MM.1S (cell line): ENCODE results near the gene LTBP4.
"Not testable (repeated sequence)": the region's sequence is repeated elsewhere in the genome, so short reads cannot be mapped to it uniquely, and the experiment has no call there.

Experiments used
- DNase-seq: peaks from one replicate; pipeline ENCODE4 v3.0.0-alpha.2; 2015
- H2AFZ ChIP-seq: fragments of 300-600 bp; sonication (generic); 2 replicates; pipeline ENCODE4 v1.6.0; 2016; ENCODE audit warnings: antibody characterized with exemption, low read length
- H3F3A ChIP-seq: fragments of 300-600 bp; sonication (generic); 2 replicates; pipeline ENCODE4 v1.6.1; 2016; ENCODE audit warnings: mild to moderate bottlenecking, antibody characterized with exemption, low read length, moderate library complexity, mixed read lengths; ENCODE audit not compliant: insufficient read depth
- H3K27ac ChIP-seq: fragments of 300-600 bp; sonication (generic); 2 replicates; pipeline ENCODE4 v1.5.1; 2016; ENCODE audit warnings: mild to moderate bottlenecking, low read length
- H3K27me3 ChIP-seq: fragments of 300-600 bp; sonication (generic); replicated peaks from 2 replicates; pipeline ENCODE4 v1.6.0; 2016; ENCODE audit warnings: low read length; ENCODE audit not compliant: insufficient read depth
- H3K36me3 ChIP-seq: fragments of 300-600 bp; sonication (generic); replicated peaks from 2 replicates; pipeline ENCODE4 v1.6.1; 2016; ENCODE audit warnings: mild to moderate bottlenecking, low read length, mixed read lengths; ENCODE audit not compliant: insufficient read depth
- H3K4me1 ChIP-seq: fragments of 300-600 bp; sonication (generic); 2 replicates; pipeline ENCODE4 v1.6.1; 2016; ENCODE audit warnings: low read length, mixed read lengths
- H3K4me2 ChIP-seq: fragments of 300-600 bp; sonication (generic); 2 replicates; pipeline ENCODE4 v1.6.0; 2016; ENCODE audit warnings: low read depth, low read length
- H3K4me3 ChIP-seq: fragments of 300-600 bp; sonication (generic); 2 replicates; pipeline ENCODE4 v1.5.1; 2016; ENCODE audit warnings: low read length, mixed read lengths
- H3K79me2 ChIP-seq: fragments of 300-600 bp; sonication (generic); 2 replicates; pipeline ENCODE4 v1.6.1; 2016; ENCODE audit warnings: mixed run types, low read length, mixed read lengths
- H3K9ac ChIP-seq: fragments of 300-600 bp; sonication (generic); 2 replicates; pipeline ENCODE4 v1.6.1; 2016; ENCODE audit warnings: low read length, mixed read lengths
- H3K9me2 ChIP-seq: fragments of 300-600 bp; sonication (generic); replicated peaks from 2 replicates; pipeline ENCODE4 v1.6.1; 2016; ENCODE audit warnings: mild to moderate bottlenecking, low read length, mixed read lengths; ENCODE audit not compliant: insufficient read depth
- H3K9me3 ChIP-seq: fragments of 300-600 bp; sonication (generic); replicated peaks from 2 replicates; pipeline ENCODE4 v1.6.1; 2016; ENCODE audit warnings: mild to moderate bottlenecking, low read length, mixed read lengths; ENCODE audit not compliant: insufficient read depth
- H4K20me1 ChIP-seq: fragments of 300-600 bp; sonication (generic); 2 replicates; pipeline ENCODE4 v1.6.1; 2016; ENCODE audit warnings: mild to moderate bottlenecking, low read length, moderate library complexity, mixed read lengths; ENCODE audit not compliant: insufficient read depth
- CTCF ChIP-seq: fragments of 300-600 bp; sonication (generic); IDR thresholded peaks from 2 replicates; pipeline ENCODE4 v1.5.1; 2016; ENCODE audit warnings: antibody characterized with exemption, low read length, mixed read lengths
- EZH2 ChIP-seq: fragments of 300-600 bp; sonication (generic); optimal IDR thresholded peaks from 2 replicates; pipeline ENCODE3; 2017; ENCODE audit warnings: low read depth, mild to moderate bottlenecking, antibody characterized with exemption, low read length, mixed read lengths
- EZH2phosphoT487 ChIP-seq: fragments of 300-600 bp; sonication (generic); IDR thresholded peaks from 2 replicates; pipeline ENCODE4 v1.6.1; 2018; ENCODE audit warnings: antibody characterized with exemption, low read length

LTBP4 gene

GRCh38 chr19:40588926-40589569, 12.1 kb upstream of the LTBP4 start:
- H3K79me2 ChIP-seq: no peaks in the 10 kb centered on the region
- no peaks in the 10 kb centered on the region; the same call in 1 of the 2 replicates for H3K4me1 ChIP-seq
- H3K4me2 ChIP-seq: no peak overlapping the region
- H3K9me3 ChIP-seq: no peaks in the 10 kb centered on the region
- no peaks in the 10 kb centered on the region for H3K36me3 ChIP-seq
- TF ChIP-seq EZH2 (no peak), EZH2phosphoT487 (no peak), CTCF (no peak)
- no peak overlapping the region for H3K4me3 ChIP-seq
- no peaks in the 10 kb centered on the region; the same call in 1 of the 2 replicates for H3K27me3 ChIP-seq
- H3K27ac ChIP-seq: no peak overlapping the region
- no peak for DNase-seq
- no peak overlapping the region for H2AFZ ChIP-seq
- no peaks in the 10 kb centered on the region for H3F3A ChIP-seq
- H4K20me1 ChIP-seq: no peaks in the 10 kb centered on the region
- H3K9me2 ChIP-seq: no peaks in the 10 kb centered on the region
- H3K9ac ChIP-seq: no peak overlapping the region

DNA sequence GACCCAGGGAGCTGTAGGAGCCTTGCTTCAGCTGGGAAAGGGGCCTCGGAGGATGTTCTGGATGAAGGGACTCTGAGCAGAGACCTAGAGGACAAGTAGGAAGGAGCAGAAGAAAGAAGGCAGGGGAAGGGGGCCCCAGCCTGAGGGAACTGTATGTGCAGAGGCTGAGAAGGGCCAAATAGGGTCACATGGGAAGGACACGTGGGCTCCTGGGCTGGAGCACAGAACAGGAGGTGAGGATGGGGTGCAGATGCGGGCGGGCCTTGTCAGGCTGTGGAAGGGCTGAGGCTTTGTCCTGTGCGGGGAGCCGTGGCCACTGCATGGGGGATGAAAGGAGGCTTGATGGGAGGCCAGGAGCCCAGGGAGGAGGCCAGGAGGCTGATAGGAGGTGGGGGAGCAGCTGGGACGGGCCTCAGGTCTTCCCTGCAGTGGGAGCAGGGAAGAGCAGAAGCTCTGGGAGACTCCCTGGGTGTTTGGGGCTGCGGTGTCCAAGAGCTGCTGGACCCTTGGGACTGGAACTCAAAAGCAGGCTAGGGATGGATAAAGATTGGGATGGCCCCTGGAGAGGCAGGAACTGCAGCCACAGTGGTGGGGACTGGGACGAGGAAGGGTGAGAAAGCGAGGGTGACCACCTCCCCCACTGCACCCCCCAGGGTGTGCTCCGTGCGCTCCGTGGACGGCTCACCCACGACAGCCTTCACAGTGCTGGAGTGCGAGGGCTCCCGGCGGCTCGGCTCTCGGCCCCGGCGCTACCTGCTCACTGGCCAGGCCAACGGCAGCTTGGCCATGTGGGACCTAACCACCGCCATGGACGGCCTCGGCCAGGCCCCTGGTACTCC, 11.4 kb upstream of the LTBP4 start:
- no peak overlapping the region for H3K4me2 ChIP-seq
- H3K4me1 ChIP-seq: no peaks in the 10 kb centered on the region; the same call in 1 of the 2 replicates
- no peaks in the 10 kb centered on the region; the same call in 1 of the 2 replicates for H3K27me3 ChIP-seq
- H4K20me1 ChIP-seq: no peaks in the 10 kb centered on the region
- H3K9me2 ChIP-seq: no peaks in the 10 kb centered on the region
- no peak overlapping the region for H3K27ac ChIP-seq
- H3K36me3 ChIP-seq: no peaks in the 10 kb centered on the region
- TF ChIP-seq EZH2phosphoT487: no peak
- no peak for TF ChIP-seq EZH2
- TF ChIP-seq CTCF: no peak
- DNase-seq: no peak
- H2AFZ ChIP-seq: no peak overlapping the region
- H3K9me3 ChIP-seq: no peaks in the 10 kb centered on the region
- H3K79me2 ChIP-seq: no peaks in the 10 kb centered on the region
- no peak overlapping the region for H3K9ac ChIP-seq
- H3F3A ChIP-seq: no peaks in the 10 kb centered on the region
- H3K4me3 ChIP-seq: no peak overlapping the region

GRCh38 chr19:40590464-40591265, 10.5 kb upstream of the LTBP4 start:
- Histone ChIP-seq H4K20me1 (no peaks in the 10 kb centered on the region), H3K4me1 (no peaks in the 10 kb centered on the region; the same call in 1 of the 2 replicates), H3K9me2 (no peaks in the 10 kb centered on the region), H3K79me2 (no peaks in the 10 kb centered on the region), H3K9ac (no peak overlapping the region), H3K36me3 (no peaks in the 10 kb centered on the region), H2AFZ (no peak overlapping the region), H3K27me3 (no peaks in the 10 kb centered on the region; the same call in 1 of the 2 replicates), H3K4me3 (no peak overlapping the region), H3K27ac (no peak overlapping the region), H3K4me2 (no peak overlapping the region), H3K9me3 (no peaks in the 10 kb centered on the region), H3F3A (no peaks in the 10 kb centered on the region)
- no peak for DNase-seq
- TF ChIP-seq EZH2 (no peak), EZH2phosphoT487 (no peak), CTCF (no peak)

GRCh38 chr19:40591724-40592123, 9.4 kb upstream of the LTBP4 start:
- DNase-seq, H3K4me1 ChIP-seq, H3K27me3 ChIP-seq, H3K9me2 ChIP-seq, H3K9ac ChIP-seq, H2AFZ ChIP-seq, H3K9me3 ChIP-seq, H3K79me2 ChIP-seq, H4K20me1 ChIP-seq, H3F3A ChIP-seq, H3K4me3 ChIP-seq, H3K36me3 ChIP-seq, H3K4me2 ChIP-seq, H3K27ac ChIP-seq: not testable (repeated sequence)
